Osteoblast (primary cell): ENCODE results near the gene PUM1. TPM values are rescaled to one million over a fixed set of nuclear protein-coding genes. Genes with fewer than 3 reads are reported as not detected.

Experiments used
- DNase-seq: peaks from one replicate; pipeline ENCODE4 v3.0.0; 2011; ENCODE audit warnings: low spot score, mixed read lengths; ENCODE audit not compliant: insufficient read length; ENCODE audit errors: missing footprints
- H2AFZ ChIP-seq: 2 replicates; pipeline ENCODE4 v1.6.0; 2011; ENCODE audit warnings: mild to moderate bottlenecking, low read length
- H3K27ac ChIP-seq: 2 replicates; pipeline ENCODE4 v1.5.1; 2011; ENCODE audit warnings: mild to moderate bottlenecking, low read depth, low read length, moderate library complexity
- H3K27me3 ChIP-seq: 2 replicates; pipeline ENCODE4 v1.6.0; 2012; ENCODE audit warnings: mild to moderate bottlenecking, control low read depth, inconsistent platforms, low read length, moderate library complexity; ENCODE audit not compliant: insufficient read depth
- H3K36me3 ChIP-seq: 2 replicates; pipeline ENCODE4 v1.5.1; 2011; ENCODE audit warnings: mild to moderate bottlenecking, low read length, control low read depth, moderate library complexity; ENCODE audit not compliant: insufficient read depth
- H3K4me1 ChIP-seq: 2 replicates; pipeline ENCODE4 v1.5.1; 2011; ENCODE audit warnings: mild to moderate bottlenecking, low read length, control low read depth, moderate library complexity; ENCODE audit not compliant: insufficient read depth
- H3K4me2 ChIP-seq: 2 replicates; pipeline ENCODE4 v1.6.0; 2011; ENCODE audit warnings: mild to moderate bottlenecking, low read length; ENCODE audit not compliant: insufficient read depth
- H3K4me3 ChIP-seq: fragments of 200-600 bp; sonication (generic); 3 replicates; pipeline ENCODE4 v1.5.1; 2012; ENCODE audit warnings: mild to moderate bottlenecking, low read length, inconsistent platforms; ENCODE audit not compliant: insufficient read depth
- H3K79me2 ChIP-seq: 2 replicates; pipeline ENCODE4 v1.6.0; 2012; ENCODE audit warnings: mild to moderate bottlenecking, low read length, control low read depth, inconsistent platforms; ENCODE audit not compliant: insufficient read depth
- H3K9me3 ChIP-seq: 2 replicates; pipeline ENCODE4 v1.5.1; 2011; ENCODE audit warnings: low read depth, low read length, control low read depth
- H4K20me1 ChIP-seq: 2 replicates; pipeline ENCODE4 v1.6.0; 2012; ENCODE audit warnings: mild to moderate bottlenecking, low read length, control low read depth; ENCODE audit not compliant: insufficient read depth
- CTCF ChIP-seq: IDR thresholded peaks from 2 replicates; pipeline ENCODE4 v1.5.1; 2011; ENCODE audit warnings: mild to moderate bottlenecking, low read depth, low read length, moderate library complexity; ENCODE audit errors: extremely low read depth
- total RNA-seq: library from RNA; depleted of rRNA; stranded (reverse); fragments of >200 nt; gene quantifications from 2 replicates; pipeline ENCODE4 v1.2.3, GENCODE V29; 2012

PUM1 gene
- total RNA-seq, 1 donor = 68.8 TPM

GRCh38 chr1:30888391-30888790, 177.1 kb downstream of the PUM1 start:
- no peaks in the 10 kb centered on the region for H3K36me3 ChIP-seq
- H3K27me3 ChIP-seq = no peaks in the 10 kb centered on the region
- H3K27ac ChIP-seq = peak overlapping the region; percentile 41
- no peaks in the 10 kb centered on the region for H3K9me3 ChIP-seq
- no peak for TF ChIP-seq CTCF
- H4K20me1 ChIP-seq = peaks cover 25% of the 10 kb centered on the region
- peak overlapping the region; percentile 61 for H2AFZ ChIP-seq
- no peaks in the 10 kb centered on the region for H3K79me2 ChIP-seq
- H3K4me3 ChIP-seq = no peak overlapping the region
- peaks cover 18% of the 10 kb centered on the region for H3K4me1 ChIP-seq
- H3K4me2 ChIP-seq = peak overlapping the region; percentile 41
- peak; percentile 96 for DNase-seq

- H3K36me3 ChIP-seq = no peaks in the 10 kb centered on the region
- no peaks in the 10 kb centered on the region for H3K27me3 ChIP-seq
- peaks cover 27% of the 10 kb centered on the region for H4K20me1 ChIP-seq
- peak overlapping the region; percentile 41 for H3K27ac ChIP-seq
- peak; percentile 89 for DNase-seq
- H3K4me1 ChIP-seq = peaks cover 18% of the 10 kb centered on the region
- H3K4me2 ChIP-seq = no peak overlapping the region
- H3K9me3 ChIP-seq = no peaks in the 10 kb centered on the region
- TF ChIP-seq CTCF = no peak
- H3K79me2 ChIP-seq = no peaks in the 10 kb centered on the region
- no peak overlapping the region for H2AFZ ChIP-seq
- no peak overlapping the region for H3K4me3 ChIP-seq
These were observed 177.8 kb downstream of the PUM1 start for GRCh38 chr1:30887485-30888315.

DNA sequence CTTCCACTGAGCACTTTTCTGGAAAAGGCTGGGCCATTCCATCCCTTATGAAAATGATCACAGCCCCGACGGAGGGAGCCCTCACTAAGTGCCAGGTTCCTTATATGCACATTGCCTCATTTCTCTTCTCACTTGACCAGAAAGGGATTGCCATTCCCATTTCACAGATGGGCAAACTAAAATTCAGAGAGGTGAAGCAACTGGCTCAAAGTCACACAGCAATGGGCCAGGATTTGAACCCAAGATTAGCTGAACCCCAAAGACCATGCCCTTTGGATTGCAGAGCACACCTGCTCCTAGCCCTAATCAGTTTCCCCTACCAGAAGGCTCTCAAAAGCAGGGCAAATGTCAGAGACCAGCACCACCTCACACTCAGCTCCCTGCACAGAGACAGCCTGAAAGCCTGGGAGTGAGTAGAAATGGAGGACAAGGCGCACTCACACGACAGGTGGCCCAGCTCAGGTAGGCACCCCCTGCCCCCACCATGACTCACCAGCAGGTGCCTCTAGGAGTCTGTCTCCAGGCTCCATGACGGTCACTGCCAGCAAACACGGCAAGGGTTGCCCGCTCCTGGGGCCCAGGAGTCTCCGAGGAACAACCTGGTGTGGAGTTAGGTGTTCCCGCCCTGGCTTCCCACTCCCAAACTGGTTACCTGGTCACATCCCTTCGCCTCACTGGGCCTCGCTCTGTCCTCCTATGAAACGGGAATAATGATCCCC, 178.6 kb downstream of the PUM1 start:
- H3K4me2 ChIP-seq = no peak overlapping the region
- H3K4me1 ChIP-seq = peaks cover 18% of the 10 kb centered on the region
- no peak overlapping the region for H3K4me3 ChIP-seq
- H3K27ac ChIP-seq = no peak overlapping the region
- peak; percentile 65 for DNase-seq
- no peak for TF ChIP-seq CTCF
- no peaks in the 10 kb centered on the region for H3K79me2 ChIP-seq
- H3K36me3 ChIP-seq = no peaks in the 10 kb centered on the region
- H4K20me1 ChIP-seq = peaks cover 22% of the 10 kb centered on the region
- H2AFZ ChIP-seq = no peak overlapping the region
- H3K9me3 ChIP-seq = no peaks in the 10 kb centered on the region
- no peaks in the 10 kb centered on the region for H3K27me3 ChIP-seq
